Measurements from ENCODE around the gene ATF5.
"Not testable (repeated sequence)": the region's sequence is repeated elsewhere in the genome, so short reads cannot be mapped to it uniquely, and the experiment has no call there.

The ATF5 gene

GRCh38 chr19:49921871-49922795, 6.9 kb upstream of the ATF5 start:
- DNase-seq = no peak

- peak in 7 of 56 donors; percentile 8 to 33 (median 14) for DNase-seq
Measured at GRCh38 chr19:49923055-49924003, 5.7 kb upstream of the ATF5 start.

- no peak for DNase-seq
Measured at GRCh38 chr19:49924004-49924880, 4.8 kb upstream of the ATF5 start.

GRCh38 chr19:49924881-49925210, 4.2 kb upstream of the ATF5 start:
- not testable (repeated sequence) for DNase-seq

GRCh38 chr19:49925486-49925885, 3.5 kb upstream of the ATF5 start:
- DNase-seq = no peak

GRCh38 chr19:49926515-49926914, 2.5 kb upstream of the ATF5 start:
- no peak for DNase-seq

GRCh38 chr19:49927526-49928264, 1.3 kb upstream of the ATF5 start:
- no peak for DNase-seq

GRCh38 chr19:49929611-49930482, 842 bp downstream of the ATF5 start:
- DNase-seq = peak; percentile 71 to 98 (median 93)

GRCh38 chr19:49930483-49931011, 1.5 kb downstream of the ATF5 start:
- peak in 1 of 56 donors; percentile 32 for DNase-seq

GRCh38 chr19:49931293-49932040, 2.5 kb downstream of the ATF5 start:
- no peak for DNase-seq

- DNase-seq = no peak
Measured at GRCh38 chr19:49932041-49932451, 3.0 kb downstream of the ATF5 start.

GRCh38 chr19:49932731-49933131, 3.7 kb downstream of the ATF5 start:
- DNase-seq = no peak

- DNase-seq = no peak
Measured at GRCh38 chr19:49933643-49934042, 4.6 kb downstream of the ATF5 start.

GRCh38 chr19:49936549-49936948, 7.5 kb downstream of the ATF5 start:
- no peak for DNase-seq

GRCh38 chr19:49937750-49938381, 8.9 kb downstream of the ATF5 start:
- peak in 48 of 56 donors; percentile 6 to 83 (median 45) for DNase-seq

GRCh38 chr19:49938662-49939061, 9.7 kb downstream of the ATF5 start:
- no peak for DNase-seq

GRCh38 chr19:49939721-49940481, 10.9 kb downstream of the ATF5 start:
- no peak for DNase-seq
